ENCODE measurements around the gene RCAN1.

GRCh38 chr21:34650861-34651431 is 36.0 kb upstream of the RCAN1 start:
- TF ChIP-seq SMC3 (IDR thresholded peaks at IDR 0.05; ENCODE audit: low read depth, low read length) (no peak), FOS (IDR thresholded peaks at IDR 0.05; ENCODE audit: low read depth, low read length) (no peak)

Measured in IMR-90 (cell line).